Endothelial cell of umbilical vein (primary cell): ENCODE data around the gene SYCE1L. TPM values are rescaled to one million over a fixed set of nuclear protein-coding genes. Genes with fewer than 3 reads are reported as not detected.
"Not testable (repeated sequence)": the region's sequence is repeated elsewhere in the genome, so short reads cannot be mapped to it uniquely, and the experiment has no call there.

Experiments used
- BruUV-seq: library from RNA; stranded (reverse); fragments of 400-500 nt; replicated peaks from 2 replicates; lab custom pipeline; 2021; lab: Mats Ljungman, UMichigan
- CTCF ChIA-PET: fragments of 300-600, 350-600 bp; sonication (Branson Sonifier 250); formaldehyde crosslinking; loops from one replicate; lab custom pipeline; 2021; ENCODE audit warnings: antibody characterized with exemption, inconsistent platforms; lab: Charles Lee
- POLR2A ChIA-PET: fragments of 300-600, 350-600 bp; sonication (Branson Sonifier 250); formaldehyde crosslinking; loops from one replicate; lab custom pipeline; 2021; ENCODE audit warnings: antibody characterized with exemption, inconsistent platforms; lab: Charles Lee
- DNase-seq: peaks from one replicate; pipeline ENCODE4 v3.0.0-alpha.2; 2011; ENCODE audit warnings: low read depth, low spot score
- FAIRE-seq: peaks from 2 replicates; lab custom pipeline; 2011; peaks lifted over from hg19 to GRCh38; lab: Jason Lieb, UNC
- H2AFZ ChIP-seq: 2 replicates; pipeline ENCODE4 v1.6.0; 2012; ENCODE audit warnings: low read depth, low read length, control low read depth, inconsistent platforms
- H3K27ac ChIP-seq: 2 replicates; pipeline ENCODE4 v1.5.1; 2011; ENCODE audit warnings: low read depth, mild to moderate bottlenecking, control low read depth, low read length, moderate library complexity; ENCODE audit not compliant: insufficient read depth
- H3K27me3 ChIP-seq, 2 experiments: 2 replicates each; pipeline versions ENCODE4 v1.6.0 to v1.6.1; 2011; ENCODE audit warnings: low read length in 2 of 2, mixed read lengths in 1 of 2; ENCODE audit not compliant: control insufficient read depth in 2 of 2, insufficient read depth in 2 of 2
- H3K36me3 ChIP-seq, 2 experiments: 2 replicates in 1 of 2; 3 replicates in 1 of 2; pipeline ENCODE4 v1.5.1; 2011; ENCODE audit warnings: low read length in 2 of 2, mild to moderate bottlenecking in 1 of 2, moderate library complexity in 1 of 2; ENCODE audit not compliant: control insufficient read depth in 2 of 2, insufficient read depth in 2 of 2; ENCODE audit errors: extremely low read depth in 1 of 2
- H3K4me1 ChIP-seq: 3 replicates; pipeline ENCODE4 v1.5.1; 2011; ENCODE audit warnings: mild to moderate bottlenecking, low read length; ENCODE audit not compliant: control insufficient read depth, insufficient read depth; ENCODE audit errors: extremely low read depth
- H3K4me2 ChIP-seq: 2 replicates; pipeline ENCODE4 v1.6.1; 2011; ENCODE audit warnings: low read length, control low read depth, mixed read lengths; ENCODE audit not compliant: insufficient read depth
- H3K4me3 ChIP-seq, 3 experiments: fragments of 200-600 bp in 1 of 3; sonication (generic), shearing (Covaris generic) in 1 of 3; replicated peaks in 1 of 3; 2 replicates each; pipeline ENCODE4 v1.5.1; 2011 to 2016; ENCODE audit warnings: control low read depth in 3 of 3, low read length in 3 of 3, mild to moderate bottlenecking in 2 of 3, inconsistent platforms in 1 of 3, low read depth in 1 of 3, moderate library complexity in 1 of 3; ENCODE audit not compliant: insufficient read depth in 1 of 3
- H3K79me2 ChIP-seq: 2 replicates; pipeline ENCODE4 v1.6.0; 2012; ENCODE audit warnings: low read length, inconsistent platforms; ENCODE audit not compliant: control insufficient read depth, insufficient read depth
- H3K9ac ChIP-seq: replicated peaks from 2 replicates; pipeline ENCODE3; 2011; ENCODE audit warnings: low read length, control low read depth; ENCODE audit not compliant: insufficient read depth; ENCODE audit errors: extremely low read depth
- H3K9me1 ChIP-seq: replicated peaks from 3 replicates; pipeline ENCODE4 v1.6.0; 2011; ENCODE audit warnings: mild to moderate bottlenecking, low read length; ENCODE audit not compliant: control insufficient read depth, insufficient read depth; ENCODE audit errors: extremely low read depth
- H3K9me3 ChIP-seq: replicated peaks from 2 replicates; pipeline ENCODE4 v1.5.1; 2012; ENCODE audit warnings: low read length, inconsistent platforms; ENCODE audit not compliant: control insufficient read depth, insufficient read depth
- H4K20me1 ChIP-seq: replicated peaks from 2 replicates; pipeline ENCODE3; 2011; ENCODE audit warnings: mild to moderate bottlenecking, low read length; ENCODE audit not compliant: control insufficient read depth, insufficient read depth; ENCODE audit errors: extremely low read depth
- CTCF ChIP-seq, 2 donors: IDR thresholded peaks; 1 replicate in 1 of 2; 2 replicates in 1 of 2; pipeline ENCODE4 v1.5.1; 2011; ENCODE audit warnings: low read length in 2 of 2, mild to moderate bottlenecking in 2 of 2, moderate library complexity in 2 of 2, control low read depth in 1 of 2, inconsistent platforms in 1 of 2, low read depth in 1 of 2; ENCODE audit not compliant: insufficient read depth in 1 of 2; ENCODE audit errors: extremely low read depth in 1 of 2
- EZH2 ChIP-seq: IDR thresholded peaks from 2 replicates; pipeline ENCODE4 v1.6.1; 2012; ENCODE audit warnings: borderline replicate concordance, low read depth, mild to moderate bottlenecking, moderate library complexity, low read length, inconsistent platforms; ENCODE audit not compliant: severe bottlenecking
- FOS ChIP-seq: IDR thresholded peaks from 2 replicates; pipeline ENCODE4 v1.6.1; 2011; ENCODE audit warnings: mild to moderate bottlenecking, low read length, moderate library complexity, borderline replicate concordance; ENCODE audit not compliant: insufficient read depth
- GATA2 ChIP-seq: IDR thresholded peaks from 2 replicates; pipeline ENCODE4 v1.7.0; 2011; ENCODE audit warnings: low read depth, mild to moderate bottlenecking, moderate library complexity, mixed read lengths, low read length; ENCODE audit not compliant: insufficient read length, insufficient read depth
- JUN ChIP-seq: IDR thresholded peaks from 2 replicates; pipeline ENCODE4 v1.6.1; 2011; ENCODE audit warnings: borderline replicate concordance, low read depth; ENCODE audit not compliant: insufficient read length, insufficient read depth
- MAX ChIP-seq: IDR thresholded peaks from 2 replicates; pipeline ENCODE4 v1.6.1; 2011; ENCODE audit not compliant: insufficient read depth, insufficient read length
- MYC ChIP-seq: IDR thresholded peaks from one replicate; pipeline ENCODE4 v1.6.1; 2011; ENCODE audit warnings: mild to moderate bottlenecking, low read depth, low read length
- POLR2A ChIP-seq: IDR thresholded peaks from 2 replicates; pipeline ENCODE4 v1.6.1; 2012; ENCODE audit warnings: low read depth, mild to moderate bottlenecking, control low read depth, low read length
- POLR2AphosphoS5 ChIP-seq: IDR thresholded peaks from 2 replicates; pipeline ENCODE4 v1.6.1; 2012; ENCODE audit warnings: low read depth, mild to moderate bottlenecking, control low read depth, low read length, moderate library complexity; ENCODE audit not compliant: insufficient read depth
- dilution Hi-C: fragments of 300-500 bp; cut with MboI; formaldehyde crosslinking; loops from one replicate; pipeline ENCODE4 v1.15.0; 2019; ENCODE audit warnings: low sequenced_read_pairs; ENCODE audit not compliant: extremely low pct_ligation_motif_present
- intact Hi-C: fragments of 100-400 bp; cut with micrococcal nuclease; formaldehyde crosslinking; loops from one replicate; pipeline ENCODE4 v1.10.0; 2022
- polyA plus RNA-seq, 4 experiments: library from polyadenylated mRNA; depleted of rRNA in 3 of 4; stranded (reverse) in 3 of 4; unstranded in 1 of 4; fragments of >200 nt; gene quantifications; 2 replicates each; pipeline versions ENCODE4 v1.2.1 to v1.2.3, GENCODE V29; 2011 to 2012; ENCODE audit warnings: missing spikeins in 1 of 4
- total RNA-seq: library from RNA; stranded (reverse); gene quantifications from 2 replicates; pipeline ENCODE4 v1.2.3, GENCODE V29; 2021

Gene SYCE1L
- total and polyA plus RNA-seq, 2 donors (not counting 3 experiments of a cell fraction or from before 2014, with no cell fraction given), result 6.8 to 13.7 TPM

GRCh38 chr16:77242471-77242870 is 43.3 kb downstream of the SYCE1L start:
- not testable (repeated sequence) for FAIRE-seq
- dilution Hi-C loops, result loop anchor here (25.0 kb wide), 1 partner anchor 345 kb away; no protein-coding TSS in a partner anchor

GRCh38 chr16:77246150-77246549 is 46.9 kb downstream of the SYCE1L start:
- Histone ChIP-seq H3K27me3 (no peaks in the 10 kb centered on the region), H3K9me3 (no peaks in the 10 kb centered on the region), H3K9me1 (no peaks in the 10 kb centered on the region), H3K27ac (no peak overlapping the region), H2AFZ (no peak overlapping the region), H3K36me3 (no peaks in the 10 kb centered on the region), H4K20me1 (no peaks in the 10 kb centered on the region), H3K4me2 (no peak overlapping the region), H3K4me3 (no peak overlapping the region), H3K79me2 (no peaks in the 10 kb centered on the region), H3K9ac (no peak overlapping the region), H3K4me1 (no peaks in the 10 kb centered on the region)
- POLR2A ChIA-PET, result no interaction called here
- intact Hi-C loops (no loop called here), dilution Hi-C loops (loop anchor here (25.0 kb wide), 1 partner anchor 341 kb away; no protein-coding TSS in a partner anchor)
- TF ChIP-seq JUN (no peak), EZH2 (no peak), MAX (no peak), FOS (no peak), CTCF (IDR thresholded peaks at IDR 0.05; ENCODE audit: extremely low read depth in 1 of 2, insufficient read depth in 1 of 2, low read depth in 1 of 2, low read length in 2 of 2) (no peak), GATA2 (no peak), POLR2AphosphoS5 (no peak), MYC (no peak), POLR2A (no peak)
- DNase-seq (no peak), FAIRE-seq (no peak)
- CTCF ChIA-PET, result interaction anchor here (0.6 to 1.5 kb wide), 2 partner anchors 10 to 337 kb away, joined by 4 to 5 read pairs; no protein-coding TSS in a partner anchor
- BruUV-seq, result no TSS peak

More at GRCh38 chr16:77242471-77242870, 43.3 kb downstream of the SYCE1L start:
- H3K79me2 ChIP-seq, H3K4me2 ChIP-seq, H3K9ac ChIP-seq, H3K27ac ChIP-seq, CTCF ChIA-PET, H3K9me1 ChIP-seq, H3K4me3 ChIP-seq, DNase-seq, H3K4me1 ChIP-seq, H4K20me1 ChIP-seq, BruUV-seq, H3K36me3 ChIP-seq, POLR2A ChIA-PET, intact Hi-C loops, H3K9me3 ChIP-seq, H3K27me3 ChIP-seq, H2AFZ ChIP-seq: not testable (repeated sequence)
